Prostate gland (tissue), 2 donors: Measurements from ENCODE around the gene PNMT.

Experiments used
- POLR2A ChIP-seq: fragments of 450-650 bp; IDR thresholded peaks from one replicate; pipeline ENCODE4 v1.6.1; 2016; ENCODE audit warnings: antibody characterized with exemption, mild to moderate bottlenecking
- TF ChIP-seq, protein P1 (sequence below), 4 experiments: fragments of 200-600 bp in 2 of 4; fragments of 450-650 bp in 2 of 4; sonication (generic) in 2 of 4; IDR thresholded peaks; 1 replicate in 3 of 4; 2 replicates in 1 of 4; pipeline ENCODE4 v1.5.1; 2016 to 2019; ENCODE audit warnings: antibody characterized with exemption in 4 of 4, mild to moderate bottlenecking in 2 of 4, moderate library complexity in 2 of 4

- TF ChIP-seq, protein P1, sequence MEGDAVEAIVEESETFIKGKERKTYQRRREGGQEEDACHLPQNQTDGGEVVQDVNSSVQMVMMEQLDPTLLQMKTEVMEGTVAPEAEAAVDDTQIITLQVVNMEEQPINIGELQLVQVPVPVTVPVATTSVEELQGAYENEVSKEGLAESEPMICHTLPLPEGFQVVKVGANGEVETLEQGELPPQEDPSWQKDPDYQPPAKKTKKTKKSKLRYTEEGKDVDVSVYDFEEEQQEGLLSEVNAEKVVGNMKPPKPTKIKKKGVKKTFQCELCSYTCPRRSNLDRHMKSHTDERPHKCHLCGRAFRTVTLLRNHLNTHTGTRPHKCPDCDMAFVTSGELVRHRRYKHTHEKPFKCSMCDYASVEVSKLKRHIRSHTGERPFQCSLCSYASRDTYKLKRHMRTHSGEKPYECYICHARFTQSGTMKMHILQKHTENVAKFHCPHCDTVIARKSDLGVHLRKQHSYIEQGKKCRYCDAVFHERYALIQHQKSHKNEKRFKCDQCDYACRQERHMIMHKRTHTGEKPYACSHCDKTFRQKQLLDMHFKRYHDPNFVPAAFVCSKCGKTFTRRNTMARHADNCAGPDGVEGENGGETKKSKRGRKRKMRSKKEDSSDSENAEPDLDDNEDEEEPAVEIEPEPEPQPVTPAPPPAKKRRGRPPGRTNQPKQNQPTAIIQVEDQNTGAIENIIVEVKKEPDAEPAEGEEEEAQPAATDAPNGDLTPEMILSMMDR (IDR thresholded peaks at IDR 0.05) = no peak
- no peak for TF ChIP-seq POLR2A
Observed at GRCh38 chr17:39667262-39667944, 850 bp upstream of the PNMT start.
